Measurements from ENCODE around the gene KASH5. TPM values are rescaled to one million over a fixed set of nuclear protein-coding genes. Genes with fewer than 3 reads are reported as not detected.

KASH5 gene
- total and polyA plus RNA-seq, 2 of the 8 experiments (the other 6 are each of a cell fraction or from before 2014, with no cell fraction given) = 0.05 to 0.19 TPM

- H2BK120ac ChIP-seq (replicated peaks; ENCODE audit: low read depth, low read length) = no peak overlapping the region
- no peak overlapping the region for H4K5ac ChIP-seq (ENCODE audit: insufficient read length, low read depth, low read length)
- H2AFZ ChIP-seq (ENCODE audit: low read length) = no peak overlapping the region
- H3K79me1 ChIP-seq (ENCODE audit: low read depth, low read length) = no peaks in the 10 kb centered on the region
- no peak overlapping the region for H3K27ac ChIP-seq (ENCODE audit: low read depth, low read length)
- H3K4me1 ChIP-seq (replicated peaks in 1 of 4; ENCODE audit: control insufficient read depth in 3 of 4, insufficient read depth in 4 of 4, low read length in 3 of 4) = peaks cover 0 to 3% (median under 1%) of the 10 kb centered on the region in 4 experiments; a peak in 2 of 7 replicates
- DNase-seq (ENCODE audit: low read depth in 1 of 2, low spot score in 2 of 2) = no peak
- no peaks in the 10 kb centered on the region for H3K27me3 ChIP-seq (replicated peaks in 1 of 4; ENCODE audit: control insufficient read depth in 3 of 4, extremely low read depth in 1 of 4, insufficient read depth in 3 of 4, low read length in 3 of 4)
- FAIRE-seq = no peak
- H3K36me3 ChIP-seq (ENCODE audit: control insufficient read depth in 2 of 4, insufficient read depth in 4 of 4, low read length in 3 of 4) = no peaks in the 10 kb centered on the region
- H2BK15ac ChIP-seq (ENCODE audit: low read length) = no peak overlapping the region
- no peak overlapping the region for H2AK5ac ChIP-seq (ENCODE audit: low read depth, low read length)
- no peak overlapping the region for H4K8ac ChIP-seq (ENCODE audit: extremely low read depth, insufficient read depth, low read length)
- H3K4ac ChIP-seq (replicated peaks; ENCODE audit: insufficient read length, low read depth, low read length) = no peak overlapping the region
- H3K18ac ChIP-seq (ENCODE audit: extremely low read depth, low read length) = no peak overlapping the region
- H3K23me2 ChIP-seq (ENCODE audit: low read depth, low read length) = no peaks in the 10 kb centered on the region; the same call in 1 of the 2 replicates
- H2BK12ac ChIP-seq (ENCODE audit: low read depth, low read length) = peak overlapping the region; percentile 50; the same call in 1 of the 2 replicates
- H4K20me1 ChIP-seq (replicated peaks in 1 of 2; ENCODE audit: control insufficient read depth in 1 of 2, insufficient read depth in 2 of 2, low read length in 2 of 2) = no peaks in the 10 kb centered on the region
- no peak overlapping the region for H2BK5ac ChIP-seq (ENCODE audit: low read depth, low read length)
- no peak overlapping the region for H3K4me2 ChIP-seq (ENCODE audit: insufficient read depth in 1 of 2, low read depth in 2 of 2, low read length in 2 of 2)
- POLR2A ChIA-PET (ENCODE audit: partially characterized antibody) = interaction anchor here (0.6 to 1.1 kb wide), 7 partner anchors 16 to 224 kb away, joined by 3 read pairs; no protein-coding TSS in a partner anchor
- WGBS, 2 experiments (ENCODE audit: extremely low coverage in 1 of 2, insufficient coverage in 1 of 2, insufficient read length in 1 of 2, insufficient replicate concordance in 2 of 2, low coverage in 1 of 2, low lambda C conversion rate in 2 of 2, missing lambda C conversion rate in 1 of 2) = 94% methylated on average over 16 of the region's 20 CpGs; no CpG with 5 or more reads in 1 of the 2 experiments
- H3K79me2 ChIP-seq (ENCODE audit: control insufficient read depth in 1 of 2, insufficient read depth in 2 of 2, low read length in 2 of 2) = no peaks in the 10 kb centered on the region
- H3K14ac ChIP-seq (ENCODE audit: insufficient read length) = no peak overlapping the region
- H2BK20ac ChIP-seq (ENCODE audit: low read length) = no peak overlapping the region
- H3K9ac ChIP-seq (replicated peaks in 1 of 4; ENCODE audit: extremely low read depth in 1 of 4, low read depth in 3 of 4, low read length in 3 of 4) = no peak overlapping the region
- H3K56ac ChIP-seq (replicated peaks; ENCODE audit: insufficient read length, low read depth, low read length) = no peak overlapping the region
- CTCF ChIA-PET (ENCODE audit: partially characterized antibody) = interaction anchor here (0.7 to 10.4 kb wide), 9 partner anchors 14 to 164 kb away, joined by 3 to 291 read pairs (median 8); partner anchors contain the start of genes GFY and PTH2
- no peak overlapping the region for H3K4me3 ChIP-seq (ENCODE audit: extremely low read depth in 1 of 4, insufficient read depth in 2 of 4, low read depth in 3 of 4, low read length in 4 of 4)
- no peaks in the 10 kb centered on the region for H3K9me3 ChIP-seq (ENCODE audit: insufficient read depth in 2 of 2, low read depth in 1 of 2, low read length in 1 of 2)
- H3K23ac ChIP-seq (ENCODE audit: insufficient read length) = no peak overlapping the region
- no peak overlapping the region for H4K91ac ChIP-seq (replicated peaks; ENCODE audit: insufficient read length, low read length)
- no peak for TF ChIP-seq SIRT6 (IDR thresholded peaks at IDR 0.05; ENCODE audit: low read length)
- TF ChIP-seq SRF (IDR thresholded peaks at IDR 0.05; ENCODE audit: low read depth, low read length) = no peak
- TF ChIP-seq CREB1 (IDR thresholded peaks at IDR 0.05) = no peak
- no peak for TF ChIP-seq TBP (IDR thresholded peaks at IDR 0.05; ENCODE audit: low read depth, low read length)
- no peak for TF ChIP-seq GTF2F1 (IDR thresholded peaks at IDR 0.05; ENCODE audit: borderline replicate concordance, low read depth, low read length)
- no peak for TF ChIP-seq TEAD4 (IDR thresholded peaks at IDR 0.05; ENCODE audit: low read depth, low read length)
- no peak for TF ChIP-seq ATF2 (IDR thresholded peaks at IDR 0.05; ENCODE audit: low read length)
Observed at GRCh38 chr19:49389406-49389805, 1.4 kb downstream of the KASH5 start.
